HG02678 (cell line): Measurements from ENCODE around the gene TRIAP1.
"Not testable (repeated sequence)": the region's sequence is repeated elsewhere in the genome, so short reads cannot be mapped to it uniquely, and the experiment has no call there.

Experiments
- ATAC-seq: cut with Tn5 transposase; IDR thresholded peaks from one replicate; pipeline ENCODE4 v1.9.1; 2021; ENCODE audit warnings: mild to moderate bottlenecking, moderate library complexity; ENCODE audit not compliant: unreplicated experiment

The TRIAP1 gene

DNA sequence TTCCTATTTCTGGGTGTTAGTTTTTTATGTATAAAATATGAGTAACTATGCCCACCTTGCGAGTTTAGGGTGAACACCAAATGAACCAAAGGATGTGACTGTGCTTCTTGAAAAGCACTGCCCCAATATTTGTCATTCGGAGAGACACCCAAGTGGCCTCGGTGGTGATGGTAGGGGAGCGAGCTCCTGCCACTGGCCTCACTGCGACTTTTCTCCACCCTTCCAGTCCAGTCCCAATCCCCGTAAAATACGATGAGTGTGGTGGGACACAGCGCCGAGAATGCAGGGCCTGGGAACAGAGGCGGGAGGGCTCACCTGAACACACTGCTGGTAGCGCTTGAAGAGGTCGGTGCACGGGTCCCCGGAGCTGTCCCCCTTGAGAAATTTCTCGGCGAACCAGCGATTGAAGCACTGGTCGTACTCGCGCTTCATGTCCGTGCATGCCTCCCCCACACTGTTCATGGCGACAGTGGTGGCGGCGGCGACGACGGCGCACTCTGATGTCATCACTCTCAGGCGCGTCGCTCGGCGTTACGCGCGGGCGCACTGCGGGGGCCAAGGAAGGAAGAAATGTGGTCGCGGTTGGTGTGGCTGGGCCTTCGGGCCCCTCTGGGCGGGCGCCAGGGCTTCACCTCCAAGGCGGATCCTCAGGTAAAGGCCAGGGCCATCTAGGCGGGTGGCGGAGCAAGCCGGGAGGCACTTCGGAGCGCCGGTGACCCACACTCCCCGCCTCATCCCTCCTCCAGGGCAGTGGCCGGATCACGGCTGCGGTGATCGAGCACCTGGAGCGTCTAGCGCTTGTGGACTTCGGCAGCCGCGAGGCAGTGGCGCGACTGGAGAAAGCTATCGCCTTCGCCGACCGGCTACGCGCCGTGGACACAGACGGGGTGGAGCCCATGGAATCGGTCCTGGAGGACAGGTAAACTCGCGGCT is at the start of gene TRIAP1, which contains the start of gene GATC:
TSS of gene TRIAP1 (minus strand) at position 474 of the 933 bp plus-strand sequence. CDS start at position 462, 12 bp downstream.
TSS of gene GATC (plus strand) at position 534 of the 933 bp plus-strand sequence. CDS start at position 571, 37 bp downstream.
- ATAC-seq: peak; percentile 93

DNA sequence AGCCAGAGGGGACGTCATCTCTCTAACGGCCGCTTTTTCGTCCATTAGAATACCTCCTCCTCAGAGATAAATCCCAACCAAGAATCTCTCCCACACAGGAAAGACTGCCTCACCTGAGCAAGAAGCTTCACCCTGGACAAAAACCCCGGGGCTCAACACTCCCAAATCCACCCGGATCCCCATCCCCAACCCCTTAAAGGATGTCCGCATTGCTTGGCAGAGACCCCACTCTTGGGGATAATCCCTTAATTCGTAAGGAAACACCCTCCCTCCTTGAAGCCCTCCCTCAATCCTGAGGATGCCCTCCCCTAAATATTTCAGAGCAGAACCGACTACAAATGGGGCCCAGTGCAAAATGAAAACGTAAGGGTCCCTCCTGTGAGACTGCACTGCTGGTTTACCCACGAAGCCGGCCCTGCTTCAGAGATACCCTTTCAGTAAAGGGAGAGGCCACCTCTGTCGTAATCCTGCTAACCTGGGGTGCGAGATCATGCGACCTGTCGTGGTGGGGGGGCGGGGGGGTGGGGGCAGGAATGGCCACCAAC is 49.1 kb upstream of the TRIAP1 start:
- no peak for ATAC-seq

DNA sequence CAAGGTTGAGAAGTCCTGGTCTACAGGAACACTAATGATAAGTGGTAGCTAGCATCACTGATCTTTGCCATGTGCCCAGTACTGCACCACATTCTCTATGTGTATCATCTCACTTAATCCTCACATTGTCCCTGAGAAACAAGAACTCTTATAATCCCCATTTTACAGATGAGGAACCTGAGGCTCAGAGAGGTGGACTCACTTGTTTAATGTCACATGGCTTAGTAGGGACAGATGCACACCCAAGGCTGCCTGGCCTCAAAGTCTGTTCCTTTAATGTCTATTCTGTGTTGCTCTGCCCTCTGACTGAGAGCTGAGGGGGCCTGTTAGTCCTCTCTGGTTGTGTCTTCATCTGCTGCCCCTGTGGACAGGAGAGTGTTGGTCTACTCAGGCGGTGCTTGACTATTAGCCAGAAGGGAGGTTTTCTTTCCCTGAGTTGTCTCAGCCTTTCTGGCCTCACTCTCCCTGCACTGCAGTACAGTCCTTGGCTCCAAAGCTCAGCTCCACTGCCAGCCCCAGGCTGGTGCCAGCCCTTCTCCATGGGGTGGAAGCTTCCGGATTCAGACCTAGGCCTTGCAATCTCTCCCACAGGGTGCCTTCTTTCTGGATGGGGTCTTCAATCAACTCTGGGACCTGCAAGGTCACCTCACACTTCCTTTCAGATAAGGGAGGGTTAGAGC is 44.8 kb upstream of the TRIAP1 start:
- no peak for ATAC-seq

DNA sequence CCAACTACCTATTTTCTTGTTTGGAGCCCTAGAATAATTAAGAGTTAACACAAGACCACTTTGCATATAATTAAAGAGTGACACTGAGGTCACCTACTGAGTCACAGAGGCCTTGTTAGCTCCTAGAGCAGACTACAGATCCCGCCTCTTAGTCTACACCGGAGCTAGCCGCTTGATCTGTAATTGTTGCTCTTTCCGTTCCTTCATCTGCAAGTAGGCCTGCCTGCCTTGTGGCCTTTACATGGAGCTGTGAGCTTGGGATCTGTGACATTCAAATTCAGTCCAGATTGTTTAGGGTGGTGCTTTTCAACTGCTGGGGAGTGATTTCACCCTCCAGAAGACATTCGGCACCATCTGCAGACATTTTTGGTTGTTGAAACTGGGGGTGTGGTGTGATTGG is 44.1 kb upstream of the TRIAP1 start:
- no peak for ATAC-seq

DNA sequence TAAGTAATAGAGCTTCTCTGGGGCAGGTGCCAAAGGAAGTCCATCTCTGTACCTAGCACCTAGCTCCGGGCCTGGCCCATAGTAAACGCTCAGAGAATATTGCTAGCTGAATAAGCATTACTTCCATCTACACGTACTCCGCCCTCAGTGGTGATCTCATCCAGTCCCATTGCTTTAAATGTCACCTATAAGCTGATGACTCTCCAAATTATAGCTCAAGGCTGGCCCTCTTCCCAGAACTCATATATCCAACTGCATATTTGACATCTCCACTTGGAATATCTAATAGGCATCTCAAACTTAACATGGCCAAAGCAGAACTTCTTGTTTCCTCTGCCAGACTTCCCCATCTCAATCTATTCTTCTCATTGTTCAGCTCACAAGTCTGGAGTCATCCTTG is 42.8 kb upstream of the TRIAP1 start:
- ATAC-seq: no peak

DNA sequence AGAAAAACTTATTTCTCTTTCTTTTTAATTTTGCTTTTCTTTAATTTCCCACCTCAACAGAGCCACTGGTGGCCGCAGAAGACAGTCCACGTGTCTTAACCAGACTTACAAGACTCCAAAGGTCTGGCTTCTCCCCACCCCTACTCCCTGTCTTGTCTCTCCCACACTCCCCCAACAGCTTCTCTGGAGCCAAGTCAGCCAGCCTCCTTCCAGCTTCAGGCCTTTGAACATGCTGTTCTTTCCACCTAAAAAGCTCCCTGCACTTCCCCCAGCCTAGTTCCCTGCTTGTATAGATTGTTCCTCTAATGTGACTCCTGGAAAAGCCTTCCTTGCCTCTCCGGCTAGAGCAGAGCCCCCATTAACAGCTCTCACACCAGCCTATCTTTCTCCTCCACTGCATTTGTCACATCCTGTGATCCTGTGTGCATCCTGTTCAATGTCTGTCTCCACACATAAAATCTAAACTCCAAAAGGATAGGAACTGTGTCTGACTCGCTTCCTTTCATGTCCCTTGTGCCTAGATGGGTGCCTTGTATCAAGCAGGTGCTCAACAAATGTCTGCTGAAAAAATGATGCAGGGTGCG is 42.0 kb upstream of the TRIAP1 start:
- no peak for ATAC-seq

DNA sequence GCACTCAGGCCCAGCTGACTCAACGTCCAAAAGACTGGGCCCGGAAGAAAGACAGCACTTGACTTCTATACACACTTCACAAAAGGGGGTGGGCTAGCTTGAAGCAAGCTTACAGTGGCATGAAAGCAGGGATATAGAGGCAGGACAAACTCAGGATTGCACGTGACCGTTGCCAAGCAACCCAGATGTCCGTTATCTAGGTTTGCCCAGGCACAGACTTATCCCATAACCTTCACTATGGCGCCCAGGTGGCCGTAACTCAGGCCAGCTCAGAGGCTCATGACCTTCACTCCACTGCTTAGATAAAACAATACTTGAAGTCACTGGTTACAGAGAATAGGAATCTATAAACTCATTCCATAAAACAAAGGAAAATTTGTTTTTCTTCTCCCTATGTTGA is 41.4 kb upstream of the TRIAP1 start:
- not testable (repeated sequence) for ATAC-seq

DNA sequence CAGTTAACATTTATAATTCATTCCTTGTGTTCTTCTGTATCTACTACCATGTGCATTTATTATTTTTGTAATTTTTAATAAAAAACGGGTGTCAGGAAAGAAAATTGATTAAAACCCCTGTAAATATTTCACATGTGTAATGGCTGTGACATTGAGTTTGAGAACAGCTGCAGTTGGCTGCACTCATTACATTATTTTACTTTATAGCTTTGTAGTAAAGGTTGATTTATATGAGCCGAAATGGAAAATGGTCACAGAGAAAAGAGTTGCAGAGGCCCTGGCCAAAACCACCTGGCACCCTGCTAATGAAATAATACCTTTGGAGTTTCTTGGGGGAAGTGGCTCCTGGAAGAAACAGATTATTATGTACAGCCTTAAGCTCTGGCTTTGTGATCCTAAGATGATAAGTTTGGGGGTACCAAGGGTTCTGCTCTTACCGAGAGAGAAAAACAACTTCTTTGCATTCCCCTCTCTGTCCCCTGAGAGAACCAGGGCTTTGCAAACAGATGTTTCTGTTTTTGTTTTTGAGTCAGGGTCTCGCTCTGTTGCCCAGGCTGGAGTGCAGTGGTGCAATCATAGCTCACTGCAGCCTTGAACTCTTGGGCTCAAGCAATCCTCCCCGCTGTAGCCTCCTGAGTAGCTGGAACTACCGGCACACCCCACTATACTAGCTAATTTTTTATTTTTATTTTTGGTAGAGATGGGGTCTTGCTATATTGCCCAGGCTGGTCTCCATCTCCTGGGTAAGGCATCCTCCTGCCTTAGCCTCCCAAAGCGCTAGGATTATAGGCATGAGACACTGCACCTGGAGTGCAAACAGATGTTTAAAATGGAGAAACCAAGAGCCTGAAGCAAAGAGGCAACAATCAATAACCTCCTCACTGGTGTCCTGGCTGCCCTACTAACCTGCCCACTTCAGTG is 40.0 kb upstream of the TRIAP1 start:
- no peak for ATAC-seq

DNA sequence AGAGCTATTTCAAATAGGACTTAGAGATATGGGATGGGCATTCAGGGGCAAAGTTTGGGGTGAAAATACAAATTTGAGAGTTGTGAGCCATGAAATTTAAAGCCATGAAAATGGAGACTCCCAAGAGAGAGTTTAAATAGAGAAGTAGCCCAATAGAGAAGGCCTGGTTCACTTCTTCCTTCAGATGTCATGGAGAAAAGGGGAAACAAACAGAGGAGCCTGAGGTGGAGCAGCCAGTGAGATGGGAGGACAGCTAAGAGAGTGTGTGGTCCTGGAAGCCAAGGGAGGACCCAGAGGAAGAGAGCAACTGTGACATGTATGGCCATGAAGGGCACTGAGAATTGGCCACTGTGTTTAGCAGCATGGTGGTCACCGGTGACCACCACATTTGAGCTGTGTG is 37.4 kb upstream of the TRIAP1 start:
- ATAC-seq: no peak

DNA sequence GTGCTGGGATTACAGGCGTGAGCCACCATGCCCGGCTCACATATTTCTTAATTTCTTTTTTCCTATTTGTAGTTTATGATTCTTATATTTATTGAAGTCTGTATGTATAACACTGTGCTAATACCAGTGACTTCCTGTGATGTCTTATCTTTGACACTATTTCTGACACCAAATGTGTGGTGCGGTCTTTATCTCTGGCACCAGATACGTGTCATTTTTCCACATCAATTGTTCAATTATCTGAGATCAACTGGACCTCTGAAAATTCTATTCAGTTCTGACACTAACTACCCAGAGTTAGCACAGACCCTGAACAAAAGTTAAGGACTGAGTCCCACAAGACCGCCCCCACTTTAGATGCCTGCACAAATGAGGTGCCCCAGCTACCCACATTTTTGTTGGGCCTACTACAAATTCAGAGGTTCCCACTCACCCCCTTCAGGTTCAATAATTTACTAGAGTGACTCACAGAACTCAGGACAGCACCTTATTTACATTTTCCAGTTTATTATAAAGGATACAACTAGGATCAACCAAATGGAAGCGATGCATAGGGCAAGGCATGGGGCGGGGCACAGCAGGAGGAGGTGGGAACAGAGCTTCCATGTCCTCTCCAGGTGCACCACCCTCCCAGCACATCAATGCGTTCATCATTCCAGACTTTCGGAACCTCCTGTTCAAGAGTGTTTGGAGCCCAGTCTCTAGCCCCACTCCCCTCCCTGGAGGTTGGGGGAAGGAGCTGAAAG is 35.0 kb upstream of the TRIAP1 start:
- ATAC-seq: no peak

DNA sequence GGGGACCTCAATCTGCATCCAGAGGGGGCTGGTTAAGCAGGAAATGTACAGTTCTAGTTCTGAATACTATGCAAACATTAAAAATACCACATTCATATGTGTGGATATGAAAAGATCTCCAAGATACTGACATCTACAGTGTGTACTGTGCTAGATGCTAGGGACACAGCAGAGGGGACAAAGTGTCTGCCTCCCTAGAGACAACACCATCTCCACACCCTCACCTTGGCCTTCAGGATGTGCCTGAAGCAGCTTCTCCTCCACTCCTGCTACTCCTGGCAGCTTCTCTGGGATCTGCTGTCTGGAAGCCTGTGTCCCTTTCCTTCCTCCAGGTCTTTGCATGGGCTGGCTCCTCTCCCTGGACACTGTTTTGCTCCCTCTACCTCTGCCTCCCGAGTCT is 34.0 kb upstream of the TRIAP1 start:
- no peak for ATAC-seq

DNA sequence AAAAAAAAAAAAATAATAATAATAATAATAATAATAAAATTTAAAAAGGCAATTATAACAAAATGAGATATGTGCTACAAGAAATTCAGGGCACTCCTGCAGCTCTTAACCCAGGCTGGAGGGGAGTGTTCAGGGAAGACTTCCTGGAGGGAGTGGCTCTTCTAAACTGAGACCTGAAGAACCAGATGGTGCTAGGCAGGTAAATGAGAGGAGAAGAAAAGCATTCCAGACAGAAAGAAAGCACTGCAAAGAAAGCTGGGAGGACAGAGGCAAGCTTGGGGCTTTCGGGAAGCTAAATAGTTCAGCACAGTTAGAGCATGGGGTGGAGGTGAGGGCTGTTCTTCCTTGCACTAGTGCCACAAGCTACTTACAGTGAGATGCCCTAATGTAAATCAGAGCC is 33.3 kb upstream of the TRIAP1 start:
- no peak for ATAC-seq

DNA sequence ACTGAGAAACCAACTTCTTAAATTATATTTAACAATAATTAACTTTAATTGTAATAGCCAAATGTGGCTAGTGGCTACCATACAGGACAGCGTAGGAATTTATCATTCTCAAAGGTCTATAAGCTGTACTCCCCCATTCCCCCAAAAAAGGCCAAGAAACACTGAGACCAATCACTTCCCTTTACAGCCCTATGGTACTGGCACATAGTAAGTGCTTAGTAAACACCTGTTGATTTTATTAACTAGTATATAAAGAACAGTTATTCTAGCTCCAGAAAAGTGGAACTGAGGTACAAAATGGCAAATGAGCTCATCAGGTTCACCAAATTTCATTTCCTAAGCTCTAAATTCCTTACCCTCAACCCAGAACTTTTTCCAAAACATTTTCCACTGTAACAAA is 29.5 kb upstream of the TRIAP1 start:
- ATAC-seq: no peak

DNA sequence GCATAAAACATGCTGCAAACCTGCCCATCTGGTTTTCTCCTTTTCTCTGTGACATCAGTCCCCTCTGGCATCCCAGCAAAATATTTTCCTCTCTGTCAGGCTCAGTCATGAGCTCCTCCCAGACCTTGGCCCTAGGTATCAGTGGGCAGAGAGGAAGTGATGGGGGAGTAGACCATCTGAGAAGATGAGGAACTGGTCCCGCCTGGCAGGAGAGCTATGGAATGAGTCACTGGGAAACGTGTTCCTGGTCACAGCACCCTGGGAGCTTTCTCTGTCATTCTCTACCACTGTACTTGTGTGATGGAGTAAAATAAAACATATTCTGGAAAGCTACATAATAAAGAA is 28.4 kb upstream of the TRIAP1 start:
- ATAC-seq: no peak

DNA sequence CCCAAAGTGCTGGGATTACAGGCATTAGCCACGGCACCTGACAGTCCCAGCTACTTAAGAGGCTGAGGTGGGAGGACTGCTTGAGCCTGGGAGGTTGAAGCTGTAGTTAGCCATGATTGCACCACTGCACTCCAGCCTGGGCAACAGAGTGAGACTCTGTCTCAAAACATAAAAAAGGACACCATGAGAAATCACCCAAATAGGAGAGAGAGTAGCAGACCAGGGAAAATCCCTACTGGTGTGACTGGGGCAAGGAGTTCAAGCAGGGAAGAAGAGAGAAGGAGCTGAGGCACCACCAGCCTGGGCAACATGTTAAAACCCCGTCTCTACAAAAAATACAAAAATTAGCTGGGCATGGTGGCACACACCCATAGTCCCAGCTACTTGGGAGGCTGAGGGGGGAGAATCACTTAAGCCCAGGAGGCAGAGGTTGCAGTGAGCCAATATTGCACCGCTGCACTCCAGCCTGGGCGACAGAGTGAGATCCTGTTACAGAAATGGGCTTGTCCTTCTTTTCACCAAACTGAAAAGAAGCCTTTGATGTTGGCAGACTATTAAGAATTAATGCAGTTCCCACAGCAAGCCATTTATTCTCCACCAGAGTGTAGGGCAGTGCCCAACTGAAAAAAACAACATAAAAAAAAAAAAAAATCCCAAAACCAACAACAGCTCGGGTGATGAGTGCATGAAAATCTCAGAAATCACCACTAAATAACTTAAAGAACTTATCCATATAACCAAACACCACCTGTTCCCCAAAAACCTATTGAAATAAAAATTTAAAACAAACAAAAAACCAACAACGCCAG is 27.8 kb upstream of the TRIAP1 start:
- ATAC-seq: no peak

DNA sequence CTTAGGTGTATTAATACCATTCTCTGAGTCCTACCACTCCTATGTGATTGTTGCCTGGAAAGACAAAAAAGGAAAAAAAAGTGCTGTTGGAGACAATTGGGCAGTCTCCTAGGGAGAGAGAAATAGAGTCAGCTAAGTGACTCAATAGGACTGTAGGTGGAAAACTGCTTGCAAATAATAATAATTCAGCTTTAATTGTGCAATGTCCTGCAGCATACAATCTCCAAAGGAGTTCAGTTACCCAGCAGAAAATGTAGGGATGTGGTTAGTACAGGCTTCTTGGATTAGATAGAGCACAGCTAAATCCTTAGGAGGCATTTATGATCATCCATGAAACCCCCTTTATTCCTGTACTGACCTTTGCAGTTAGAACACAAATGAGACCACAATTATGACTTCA is 26.3 kb upstream of the TRIAP1 start:
- no peak for ATAC-seq

DNA sequence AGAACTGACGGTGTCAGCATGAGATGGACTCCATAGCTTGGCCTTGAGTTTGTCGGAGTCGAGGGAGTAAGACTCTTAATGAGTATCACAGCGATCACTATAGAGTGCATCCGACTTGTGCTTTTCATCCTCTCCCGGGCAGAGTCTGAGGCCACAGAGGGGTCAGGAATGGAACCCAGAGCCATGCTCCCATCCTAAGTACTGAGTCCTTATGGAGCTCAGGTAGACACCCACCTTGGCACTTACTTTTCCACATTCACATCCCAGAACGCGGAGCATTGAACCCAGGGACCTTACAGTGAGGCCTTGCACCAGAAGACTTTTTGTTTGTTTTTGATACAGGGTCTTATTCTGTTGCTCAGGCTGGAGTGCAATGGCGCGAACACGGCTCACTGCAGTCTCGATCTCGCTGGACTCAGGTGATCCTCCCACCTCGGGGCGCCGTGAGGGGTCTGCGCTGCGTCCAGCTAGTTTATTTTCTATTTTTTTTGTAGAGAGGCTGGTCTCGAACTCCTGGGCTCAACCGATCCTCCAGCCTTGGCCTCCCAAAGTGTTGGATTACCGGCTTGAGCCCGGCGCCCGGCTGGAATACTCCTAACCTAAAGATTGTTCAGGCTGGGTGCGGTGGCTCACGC is 24.1 kb upstream of the TRIAP1 start:
- ATAC-seq: peak; percentile 19

DNA sequence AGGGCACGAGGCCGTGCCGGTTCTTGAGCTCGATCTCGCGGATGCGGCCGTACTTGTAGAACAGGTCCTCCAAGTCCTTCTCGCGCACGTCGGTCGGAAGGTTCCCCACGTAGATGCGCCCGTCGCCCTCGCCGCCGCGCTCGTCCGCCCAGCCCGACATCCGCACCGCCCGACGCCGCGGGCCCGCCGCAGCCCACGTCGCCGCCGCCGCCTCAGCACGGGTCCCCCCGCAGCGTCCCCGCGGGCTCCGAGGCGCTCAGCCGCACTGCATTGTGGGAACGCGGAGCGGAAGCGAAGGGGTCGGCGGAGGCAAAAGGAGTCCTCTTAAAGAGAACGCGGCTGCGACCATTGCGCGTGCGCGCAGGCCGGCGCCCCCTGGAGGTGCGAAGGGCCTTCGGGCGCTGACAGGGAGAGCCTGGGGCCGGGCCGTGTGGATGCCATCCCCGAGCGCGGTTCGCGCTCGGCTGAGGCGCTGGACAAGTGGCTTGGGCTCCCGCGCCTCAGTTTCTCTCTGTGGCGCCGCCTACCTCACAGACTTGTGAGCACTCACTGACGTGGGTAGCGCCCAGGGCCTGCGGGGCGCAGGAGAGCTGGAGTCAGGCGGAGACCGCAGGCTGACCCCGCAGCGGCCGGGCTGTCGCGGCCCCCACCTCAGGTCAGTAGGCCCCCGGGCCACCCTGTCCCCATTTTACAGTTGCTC is 23.4 kb upstream of the TRIAP1 start, which contains the start of gene SRSF9:
TSS of gene SRSF9 (minus strand) at position 299 of the 700 bp plus-strand sequence. CDS start at position 160, 139 bp downstream.
- peak; percentile 88 for ATAC-seq
